HEK293 (cell line): ENCODE measurements around the gene MITF.

Experiments
- MEIS1 ChIP-seq: sonication (generic); formaldehyde crosslinking; IDR thresholded peaks from 2 replicates; pipeline ENCODE4 v1.8.1; 2022; ENCODE audit warnings: missing genetic modification reagents, mild to moderate bottlenecking, borderline replicate concordance
- ZBTB7A ChIP-seq: fragments of 450-650 bp; formaldehyde crosslinking; IDR thresholded peaks from 2 replicates; pipeline ENCODE4 v1.5.1; 2016; ENCODE audit warnings: low read depth, missing biosample characterization, missing genetic modification characterization
- ZNF174 ChIP-seq: fragments of 450-650 bp; formaldehyde crosslinking; IDR thresholded peaks from 2 replicates; pipeline ENCODE4 v1.5.0; 2017; ENCODE audit warnings: missing biosample characterization, mild to moderate bottlenecking, missing genetic modification characterization
- ZNF274 ChIP-seq, 2 experiments: fragments of 200-500 bp in 1 of 2; fragments of 450-650 bp in 1 of 2; sonication (Bioruptor generic) in 1 of 2; formaldehyde crosslinking in 1 of 2; IDR thresholded peaks; 2 replicates each; pipeline versions ENCODE4 v1.5.1 to v1.6.1; 2014 to 2016; ENCODE audit warnings: borderline replicate concordance in 1 of 2, inconsistent platforms in 1 of 2, low read length in 1 of 2, missing biosample characterization in 1 of 2, missing genetic modification characterization in 1 of 2
- ZNF549 ChIP-seq: fragments of 450-650 bp; IDR thresholded peaks from 2 replicates; pipeline ENCODE4 v1.5.1; 2018; ENCODE audit warnings: missing biosample characterization, missing genetic modification characterization, mild to moderate bottlenecking, inconsistent platforms, moderate library complexity
- ZNF561 ChIP-seq: fragments of 450-650 bp; IDR thresholded peaks from 2 replicates; pipeline ENCODE4 v1.5.1; 2018; ENCODE audit warnings: missing biosample characterization, missing genetic modification characterization, borderline replicate concordance
- ZNF660 ChIP-seq: fragments of 450-650 bp; IDR thresholded peaks from 2 replicates; pipeline ENCODE4 v1.5.1; 2018; ENCODE audit warnings: missing biosample characterization, mild to moderate bottlenecking, missing genetic modification characterization
- TF ChIP-seq, protein P1 (sequence below): fragments of 450-650 bp; formaldehyde crosslinking; IDR thresholded peaks from 2 replicates; pipeline ENCODE4 v1.5.1; 2016; ENCODE audit warnings: missing biosample characterization, missing genetic modification characterization
- TF ChIP-seq, protein P2 (sequence below): IDR thresholded peaks from 2 replicates; pipeline ENCODE4 v1.6.1; 2011; ENCODE audit warnings: mild to moderate bottlenecking, low read depth, low read length, borderline replicate concordance
- TF ChIP-seq, protein P3 (sequence below): fragments of 450-650 bp; formaldehyde crosslinking; IDR thresholded peaks from 2 replicates; pipeline ENCODE4 v1.5.1; 2016; ENCODE audit warnings: missing biosample characterization, missing genetic modification characterization

DNA sequence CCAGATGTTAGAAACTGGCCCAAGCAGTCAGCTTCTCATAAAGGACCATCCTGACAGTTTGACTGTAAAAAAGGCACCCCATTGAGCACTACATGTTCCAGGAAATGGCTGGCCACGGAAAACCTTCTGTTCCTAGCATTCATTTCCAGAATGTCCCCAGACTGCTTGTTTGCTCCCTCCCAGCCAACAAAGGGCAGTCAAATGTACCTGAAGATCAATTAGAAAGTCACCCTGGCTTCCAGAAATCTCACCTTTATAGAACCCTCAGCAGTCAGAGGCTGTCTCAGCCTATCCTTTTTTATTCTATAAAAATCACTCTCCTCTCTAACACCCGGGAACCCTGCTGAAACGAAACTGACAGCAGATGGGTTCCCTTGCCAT is 259.5 kb downstream of the MITF start:
- TF ChIP-seq ZNF174 (no peak), ZNF660 (no peak), ZNF549 (tag by site-specific recombination) (no peak), ZNF274 (IDR thresholded peaks at IDR 0.05; ENCODE audit: low read length) (no peak), ZNF274 (tag by site-specific recombination; IDR thresholded peaks at IDR 0.05; ENCODE audit: borderline replicate concordance) (no peak), MEIS1 (no peak), ZBTB7A (tag by site-specific recombination) (no peak), ZNF561 (tag by site-specific recombination) (no peak)
- TF ChIP-seq, protein P1, sequence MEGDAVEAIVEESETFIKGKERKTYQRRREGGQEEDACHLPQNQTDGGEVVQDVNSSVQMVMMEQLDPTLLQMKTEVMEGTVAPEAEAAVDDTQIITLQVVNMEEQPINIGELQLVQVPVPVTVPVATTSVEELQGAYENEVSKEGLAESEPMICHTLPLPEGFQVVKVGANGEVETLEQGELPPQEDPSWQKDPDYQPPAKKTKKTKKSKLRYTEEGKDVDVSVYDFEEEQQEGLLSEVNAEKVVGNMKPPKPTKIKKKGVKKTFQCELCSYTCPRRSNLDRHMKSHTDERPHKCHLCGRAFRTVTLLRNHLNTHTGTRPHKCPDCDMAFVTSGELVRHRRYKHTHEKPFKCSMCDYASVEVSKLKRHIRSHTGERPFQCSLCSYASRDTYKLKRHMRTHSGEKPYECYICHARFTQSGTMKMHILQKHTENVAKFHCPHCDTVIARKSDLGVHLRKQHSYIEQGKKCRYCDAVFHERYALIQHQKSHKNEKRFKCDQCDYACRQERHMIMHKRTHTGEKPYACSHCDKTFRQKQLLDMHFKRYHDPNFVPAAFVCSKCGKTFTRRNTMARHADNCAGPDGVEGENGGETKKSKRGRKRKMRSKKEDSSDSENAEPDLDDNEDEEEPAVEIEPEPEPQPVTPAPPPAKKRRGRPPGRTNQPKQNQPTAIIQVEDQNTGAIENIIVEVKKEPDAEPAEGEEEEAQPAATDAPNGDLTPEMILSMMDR (tag by site-specific recombination), result no peak
- TF ChIP-seq, protein P2, sequence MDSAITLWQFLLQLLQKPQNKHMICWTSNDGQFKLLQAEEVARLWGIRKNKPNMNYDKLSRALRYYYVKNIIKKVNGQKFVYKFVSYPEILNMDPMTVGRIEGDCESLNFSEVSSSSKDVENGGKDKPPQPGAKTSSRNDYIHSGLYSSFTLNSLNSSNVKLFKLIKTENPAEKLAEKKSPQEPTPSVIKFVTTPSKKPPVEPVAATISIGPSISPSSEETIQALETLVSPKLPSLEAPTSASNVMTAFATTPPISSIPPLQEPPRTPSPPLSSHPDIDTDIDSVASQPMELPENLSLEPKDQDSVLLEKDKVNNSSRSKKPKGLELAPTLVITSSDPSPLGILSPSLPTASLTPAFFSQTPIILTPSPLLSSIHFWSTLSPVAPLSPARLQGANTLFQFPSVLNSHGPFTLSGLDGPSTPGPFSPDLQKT, result no peak
- TF ChIP-seq, protein P3, sequence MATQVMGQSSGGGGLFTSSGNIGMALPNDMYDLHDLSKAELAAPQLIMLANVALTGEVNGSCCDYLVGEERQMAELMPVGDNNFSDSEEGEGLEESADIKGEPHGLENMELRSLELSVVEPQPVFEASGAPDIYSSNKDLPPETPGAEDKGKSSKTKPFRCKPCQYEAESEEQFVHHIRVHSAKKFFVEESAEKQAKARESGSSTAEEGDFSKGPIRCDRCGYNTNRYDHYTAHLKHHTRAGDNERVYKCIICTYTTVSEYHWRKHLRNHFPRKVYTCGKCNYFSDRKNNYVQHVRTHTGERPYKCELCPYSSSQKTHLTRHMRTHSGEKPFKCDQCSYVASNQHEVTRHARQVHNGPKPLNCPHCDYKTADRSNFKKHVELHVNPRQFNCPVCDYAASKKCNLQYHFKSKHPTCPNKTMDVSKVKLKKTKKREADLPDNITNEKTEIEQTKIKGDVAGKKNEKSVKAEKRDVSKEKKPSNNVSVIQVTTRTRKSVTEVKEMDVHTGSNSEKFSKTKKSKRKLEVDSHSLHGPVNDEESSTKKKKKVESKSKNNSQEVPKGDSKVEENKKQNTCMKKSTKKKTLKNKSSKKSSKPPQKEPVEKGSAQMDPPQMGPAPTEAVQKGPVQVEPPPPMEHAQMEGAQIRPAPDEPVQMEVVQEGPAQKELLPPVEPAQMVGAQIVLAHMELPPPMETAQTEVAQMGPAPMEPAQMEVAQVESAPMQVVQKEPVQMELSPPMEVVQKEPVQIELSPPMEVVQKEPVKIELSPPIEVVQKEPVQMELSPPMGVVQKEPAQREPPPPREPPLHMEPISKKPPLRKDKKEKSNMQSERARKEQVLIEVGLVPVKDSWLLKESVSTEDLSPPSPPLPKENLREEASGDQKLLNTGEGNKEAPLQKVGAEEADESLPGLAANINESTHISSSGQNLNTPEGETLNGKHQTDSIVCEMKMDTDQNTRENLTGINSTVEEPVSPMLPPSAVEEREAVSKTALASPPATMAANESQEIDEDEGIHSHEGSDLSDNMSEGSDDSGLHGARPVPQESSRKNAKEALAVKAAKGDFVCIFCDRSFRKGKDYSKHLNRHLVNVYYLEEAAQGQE (tag by site-specific recombination), result no peak
